NT2/D1 (cell line): ENCODE measurements around the gene ITPK1.

Experiments used
- SUZ12 ChIP-seq: IDR thresholded peaks from 2 replicates; pipeline ENCODE4 v1.6.1; 2011; ENCODE audit not compliant: insufficient read length, insufficient read depth; ENCODE audit errors: extremely low read depth
- YY1 ChIP-seq: IDR thresholded peaks from 2 replicates; pipeline ENCODE4 v1.6.1; 2011; ENCODE audit not compliant: insufficient read length, insufficient read depth
- ZNF274 ChIP-seq: IDR thresholded peaks from 2 replicates; pipeline ENCODE4 v1.6.1; 2011; ENCODE audit warnings: mild to moderate bottlenecking, low read depth, low read length

DNA sequence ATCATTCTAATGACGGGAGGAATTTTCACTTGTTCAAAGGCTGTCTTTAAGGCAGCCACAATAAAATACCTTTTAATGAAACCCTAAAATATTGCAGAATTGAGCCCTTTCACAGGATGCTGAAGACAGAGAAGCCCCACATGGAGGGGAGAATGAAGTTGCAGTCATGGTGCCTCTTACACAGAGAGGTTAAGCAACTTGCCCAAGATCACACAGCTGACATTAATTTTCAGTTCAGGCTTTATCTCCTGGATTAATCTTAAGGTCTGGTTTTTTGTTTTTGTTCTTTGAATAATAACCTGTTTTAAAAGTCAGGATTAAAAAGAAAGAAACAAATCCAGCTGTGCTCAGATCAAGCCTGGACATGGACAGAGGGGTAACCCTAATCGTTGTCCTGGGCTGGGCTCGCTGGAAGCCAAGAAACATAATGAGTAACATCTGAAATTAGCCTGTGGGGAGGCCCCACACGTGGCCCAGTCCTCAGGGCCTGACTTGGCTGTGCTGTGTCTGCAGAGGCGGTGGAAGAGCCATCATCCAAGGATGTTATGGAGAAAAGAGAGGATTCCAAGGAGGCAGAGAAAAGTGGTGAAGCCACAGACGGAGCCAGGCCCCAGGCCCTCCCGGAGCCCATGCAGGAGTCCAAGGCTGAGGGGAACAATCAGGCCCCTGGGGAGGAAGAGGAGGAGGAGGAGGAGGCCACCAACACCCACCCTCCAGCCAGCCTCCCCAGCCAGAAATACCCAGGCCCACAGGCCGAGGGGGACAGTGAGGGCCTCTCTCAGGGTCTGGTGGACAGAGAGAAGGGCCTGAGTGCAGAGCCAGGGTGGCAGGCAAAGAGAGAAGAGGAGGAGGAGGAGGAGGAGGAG, 184.8 kb downstream of the ITPK1 start:
- TF ChIP-seq ZNF274 (no peak), YY1 (no peak), SUZ12 (no peak)
